HFF-Myc (cell line): Measurements from ENCODE around the gene CRYBG3.

Experiments
- DNase-seq: peaks from one replicate; pipeline ENCODE4 v3.0.0-alpha.2; 2011; ENCODE audit warnings: low read depth; ENCODE audit errors: extremely low read depth
- H3K4me3 ChIP-seq: replicated peaks from 2 replicates; pipeline ENCODE4 v1.5.1; 2011; ENCODE audit warnings: low read depth, mild to moderate bottlenecking, control low read depth, low read length
- TF ChIP-seq, protein P1 (sequence below): IDR thresholded peaks from 2 replicates; pipeline ENCODE4 v1.5.1; 2012; ENCODE audit warnings: mild to moderate bottlenecking, low read depth, low read length, control low read depth; ENCODE audit errors: missing control alignments

CRYBG3 gene

DNA sequence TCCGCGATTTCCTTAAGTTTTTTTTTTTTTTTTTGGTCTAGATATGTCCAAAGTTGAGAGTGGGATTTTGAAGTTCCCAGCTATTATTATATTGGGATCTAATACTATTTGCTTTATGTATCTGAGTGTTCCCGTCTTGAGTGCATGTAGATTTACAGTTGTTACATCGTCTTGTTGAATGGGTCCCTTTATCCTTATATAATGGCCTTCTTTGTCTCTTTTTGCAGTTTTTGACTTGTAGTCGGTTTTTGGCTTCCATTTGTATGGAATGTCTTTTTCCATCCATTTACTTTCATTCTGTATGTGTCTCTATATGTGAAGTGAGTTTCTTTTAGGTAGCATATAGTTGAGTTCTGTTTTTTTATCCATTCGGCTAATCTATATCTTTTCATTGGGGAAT is 35.6 kb downstream of the CRYBG3 start:
- DNase-seq, result no peak
- H3K4me3 ChIP-seq, result no peak overlapping the region
- TF ChIP-seq, protein P1, sequence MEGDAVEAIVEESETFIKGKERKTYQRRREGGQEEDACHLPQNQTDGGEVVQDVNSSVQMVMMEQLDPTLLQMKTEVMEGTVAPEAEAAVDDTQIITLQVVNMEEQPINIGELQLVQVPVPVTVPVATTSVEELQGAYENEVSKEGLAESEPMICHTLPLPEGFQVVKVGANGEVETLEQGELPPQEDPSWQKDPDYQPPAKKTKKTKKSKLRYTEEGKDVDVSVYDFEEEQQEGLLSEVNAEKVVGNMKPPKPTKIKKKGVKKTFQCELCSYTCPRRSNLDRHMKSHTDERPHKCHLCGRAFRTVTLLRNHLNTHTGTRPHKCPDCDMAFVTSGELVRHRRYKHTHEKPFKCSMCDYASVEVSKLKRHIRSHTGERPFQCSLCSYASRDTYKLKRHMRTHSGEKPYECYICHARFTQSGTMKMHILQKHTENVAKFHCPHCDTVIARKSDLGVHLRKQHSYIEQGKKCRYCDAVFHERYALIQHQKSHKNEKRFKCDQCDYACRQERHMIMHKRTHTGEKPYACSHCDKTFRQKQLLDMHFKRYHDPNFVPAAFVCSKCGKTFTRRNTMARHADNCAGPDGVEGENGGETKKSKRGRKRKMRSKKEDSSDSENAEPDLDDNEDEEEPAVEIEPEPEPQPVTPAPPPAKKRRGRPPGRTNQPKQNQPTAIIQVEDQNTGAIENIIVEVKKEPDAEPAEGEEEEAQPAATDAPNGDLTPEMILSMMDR, result no peak

DNA sequence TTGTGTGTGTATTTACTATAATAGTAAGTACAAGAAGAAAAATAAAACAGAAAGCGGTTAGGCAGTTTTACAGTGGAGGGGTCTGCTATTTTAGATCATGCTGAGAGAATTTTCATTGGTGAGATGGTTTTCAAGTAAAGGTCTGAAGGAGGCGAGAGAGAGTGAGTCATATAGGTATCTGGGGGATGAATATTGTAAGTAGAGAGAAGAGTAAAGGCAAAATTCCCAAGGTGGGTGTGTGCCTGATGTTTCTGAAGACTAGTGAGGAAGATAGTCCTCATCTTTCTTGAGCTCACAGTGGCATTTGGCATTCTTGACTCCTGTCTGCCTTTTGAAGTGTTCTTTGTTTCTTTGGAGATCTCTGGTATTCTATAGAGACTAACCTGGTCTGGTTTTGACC is 38.6 kb downstream of the CRYBG3 start:
- no peak overlapping the region for H3K4me3 ChIP-seq
- TF ChIP-seq, protein P1, result no peak
- no peak for DNase-seq

DNA sequence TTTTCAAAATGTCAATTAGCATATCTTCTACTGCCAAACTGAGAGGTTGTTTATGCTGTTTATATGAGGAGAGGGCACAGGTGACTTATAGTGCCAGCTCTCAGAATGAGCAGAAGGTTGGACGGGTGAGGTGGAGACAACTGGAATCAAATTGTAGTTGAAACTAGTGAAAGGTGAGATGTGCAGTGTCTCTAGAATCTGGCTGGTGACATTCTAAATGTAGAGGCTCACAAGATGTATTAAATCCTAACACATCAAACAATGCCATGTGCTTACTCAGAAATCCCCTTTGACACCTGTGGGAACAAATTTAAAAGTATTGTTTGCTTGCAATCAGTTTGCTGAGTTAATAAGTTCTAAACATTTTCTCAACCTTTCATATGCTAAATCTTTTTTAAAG is 40.8 kb downstream of the CRYBG3 start:
- H3K4me3 ChIP-seq, result no peak overlapping the region
- DNase-seq, result no peak
- TF ChIP-seq, protein P1, result no peak

DNA sequence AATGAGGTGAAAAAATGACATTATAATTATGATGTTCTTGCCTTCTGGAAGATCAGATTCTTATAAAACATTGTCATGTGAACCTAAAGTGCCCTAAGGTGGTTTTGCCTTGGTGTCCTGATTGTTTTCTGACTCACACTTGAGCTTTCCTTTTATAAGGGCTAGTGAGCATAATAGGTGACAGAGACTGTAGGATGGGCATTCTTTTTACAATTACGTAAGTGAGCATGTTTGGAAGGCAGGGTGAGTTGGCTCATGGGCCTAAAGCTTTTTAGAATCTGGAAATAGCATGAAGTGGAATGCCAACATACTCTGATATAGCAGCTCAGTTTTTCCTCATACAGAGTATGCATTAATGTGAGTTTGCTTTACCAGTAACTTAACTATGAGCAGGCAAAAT is 41.2 kb downstream of the CRYBG3 start:
- H3K4me3 ChIP-seq, result no peak overlapping the region
- no peak for DNase-seq
- TF ChIP-seq, protein P1, result no peak

DNA sequence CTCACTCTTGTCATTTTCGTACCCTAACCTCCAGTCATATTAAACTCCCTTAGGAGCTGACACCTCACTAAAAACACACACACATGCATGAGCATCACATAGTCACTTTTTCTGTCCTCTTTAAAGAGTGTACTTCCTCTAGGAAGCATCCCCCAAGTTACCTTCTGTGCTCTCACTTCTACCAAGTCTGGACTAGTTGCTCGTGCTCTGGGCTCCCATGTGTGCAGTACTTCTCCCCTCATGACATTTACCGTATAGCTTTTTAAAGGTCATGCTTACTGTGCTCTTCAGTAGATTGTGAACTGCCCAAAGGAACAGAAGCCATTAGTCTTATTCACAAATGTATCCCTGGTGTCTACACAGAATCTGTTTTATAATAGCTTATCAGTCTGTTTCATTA is 42.0 kb downstream of the CRYBG3 start:
- DNase-seq, result no peak
- no peak overlapping the region for H3K4me3 ChIP-seq
- TF ChIP-seq, protein P1, result no peak

DNA sequence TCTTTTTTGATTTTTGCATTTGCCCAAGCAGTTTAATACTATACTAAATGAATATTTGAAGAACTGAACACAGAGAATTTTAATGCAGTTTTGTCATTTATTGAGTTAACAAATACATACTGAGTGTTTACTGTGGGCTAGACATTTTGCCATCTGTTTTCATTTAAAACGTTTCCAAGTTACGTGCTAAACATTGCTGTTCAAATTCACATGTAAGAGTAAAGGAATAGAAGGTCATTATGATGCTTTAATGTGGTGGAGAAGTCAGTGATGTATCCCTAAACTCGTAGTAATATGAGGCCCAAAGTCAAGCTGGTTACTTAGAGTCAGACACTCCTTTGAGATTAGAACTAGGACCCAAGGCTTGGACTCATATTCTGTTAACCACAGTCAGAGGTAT is 49.4 kb downstream of the CRYBG3 start:
- no peak overlapping the region for H3K4me3 ChIP-seq
- peak; percentile 36 for DNase-seq
- TF ChIP-seq, protein P1, result no peak

DNA sequence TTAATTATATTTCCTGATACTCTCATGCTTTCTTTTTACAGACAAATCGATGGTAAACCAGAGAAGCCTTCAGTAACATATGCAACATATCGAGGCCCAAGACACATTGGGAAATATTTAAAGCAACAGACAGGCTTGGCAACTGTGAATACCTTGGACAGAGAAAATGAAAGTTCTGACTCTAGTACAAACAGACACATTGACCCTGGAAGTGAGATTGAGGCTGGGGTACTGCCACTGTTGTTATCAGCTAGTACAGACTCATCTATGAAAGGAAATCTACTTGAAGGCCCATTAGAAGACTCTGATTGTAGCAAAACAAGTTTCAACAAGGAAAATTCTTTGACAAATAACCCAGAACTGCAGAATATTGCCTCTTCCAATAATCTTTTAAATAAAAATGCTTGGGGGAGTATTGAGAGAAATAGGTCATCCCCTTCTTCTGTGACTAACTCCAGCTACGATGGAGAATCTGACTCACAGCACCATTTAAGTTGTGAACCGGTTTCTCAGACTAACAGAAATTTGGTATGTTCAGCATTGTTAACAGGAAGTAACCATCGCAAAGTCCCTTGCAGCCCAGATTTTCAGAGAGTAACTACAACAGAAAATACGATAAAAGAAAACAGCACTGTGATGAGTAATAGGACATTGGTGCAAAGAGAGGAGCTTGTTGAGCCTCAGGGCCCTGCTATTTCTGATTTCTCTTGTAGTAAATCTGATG is 50.2 kb downstream of the CRYBG3 start:
- peak; percentile 84 for DNase-seq
- TF ChIP-seq, protein P1, result no peak
- no peak overlapping the region for H3K4me3 ChIP-seq
